Measurements from ENCODE around the gene METAP1D. TPM values are rescaled to one million over a fixed set of nuclear protein-coding genes. Genes with fewer than 3 reads are reported as not detected.

METAP1D gene
- total RNA-seq, 1 experiment from 2014 or later: 4.7 TPM

DNA sequence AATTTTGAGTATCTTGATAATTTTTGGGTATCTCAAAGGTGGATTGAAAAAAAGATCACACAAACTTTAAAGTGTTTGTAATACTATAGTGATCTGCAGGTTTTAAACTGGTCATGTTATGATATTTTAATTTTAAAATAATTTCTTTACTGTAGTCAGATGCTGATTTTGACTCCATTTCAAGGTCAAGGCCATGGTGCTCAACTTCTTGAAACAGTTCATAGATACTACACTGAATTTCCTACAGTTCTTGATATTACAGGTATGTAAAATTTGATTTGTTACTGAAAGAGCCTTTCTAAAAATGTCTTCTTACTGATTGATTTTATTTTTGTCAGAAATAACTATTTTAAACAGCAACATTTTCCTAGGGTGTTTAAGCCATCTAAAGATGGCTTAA lies 33.1 kb upstream of the METAP1D start:
- ChIA-PET CTCF (no interaction called here), POLR2A (no interaction called here)
- ATAC-seq (no peak), DNase-seq (ENCODE audit: low spot score) (no peak)
- no peaks in the 10 kb centered on the region for H3K27me3 Mint-ChIP-seq (ENCODE audit: low read depth)
- TF ChIP-seq OVOL2 (CRISPR knock-in tag; IDR thresholded peaks at IDR 0.05; ENCODE audit: borderline replicate concordance) (no peak), GRHL2 (CRISPR knock-in tag; IDR thresholded peaks at IDR 0.05; ENCODE audit: insufficient replicate concordance, severe bottlenecking) (no peak), TP53 (CRISPR knock-in tag; IDR thresholded peaks at IDR 0.05) (no peak), CBFB (CRISPR knock-in tag; IDR thresholded peaks at IDR 0.05; ENCODE audit: low read depth) (no peak), FOXP1 (CRISPR knock-in tag; IDR thresholded peaks at IDR 0.05; ENCODE audit: borderline replicate concordance) (no peak), KAT7 (CRISPR knock-in tag; IDR thresholded peaks at IDR 0.05; ENCODE audit: borderline replicate concordance) (no peak), NR2C2 (CRISPR knock-in tag; IDR thresholded peaks at IDR 0.05) (no peak), ZNF317 (CRISPR knock-in tag; IDR thresholded peaks at IDR 0.05; ENCODE audit: borderline replicate concordance, low read depth) (no peak), ZNF232 (CRISPR knock-in tag; IDR thresholded peaks at IDR 0.05) (no peak), ZBTB21 (CRISPR knock-in tag; IDR thresholded peaks at IDR 0.05; ENCODE audit: borderline replicate concordance) (no peak), NFYB (CRISPR knock-in tag; conservative IDR thresholded peaks at IDR 0.05; ENCODE audit: low read depth) (no peak), RORB (CRISPR knock-in tag; IDR thresholded peaks at IDR 0.05) (no peak)
- TF ChIP-seq, protein P1, sequence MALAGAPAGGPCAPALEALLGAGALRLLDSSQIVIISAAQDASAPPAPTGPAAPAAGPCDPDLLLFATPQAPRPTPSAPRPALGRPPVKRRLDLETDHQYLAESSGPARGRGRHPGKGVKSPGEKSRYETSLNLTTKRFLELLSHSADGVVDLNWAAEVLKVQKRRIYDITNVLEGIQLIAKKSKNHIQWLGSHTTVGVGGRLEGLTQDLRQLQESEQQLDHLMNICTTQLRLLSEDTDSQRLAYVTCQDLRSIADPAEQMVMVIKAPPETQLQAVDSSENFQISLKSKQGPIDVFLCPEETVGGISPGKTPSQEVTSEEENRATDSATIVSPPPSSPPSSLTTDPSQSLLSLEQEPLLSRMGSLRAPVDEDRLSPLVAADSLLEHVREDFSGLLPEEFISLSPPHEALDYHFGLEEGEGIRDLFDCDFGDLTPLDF (CRISPR knock-in tag; IDR thresholded peaks at IDR 0.05): no peak
- TF ChIP-seq, protein P2, sequence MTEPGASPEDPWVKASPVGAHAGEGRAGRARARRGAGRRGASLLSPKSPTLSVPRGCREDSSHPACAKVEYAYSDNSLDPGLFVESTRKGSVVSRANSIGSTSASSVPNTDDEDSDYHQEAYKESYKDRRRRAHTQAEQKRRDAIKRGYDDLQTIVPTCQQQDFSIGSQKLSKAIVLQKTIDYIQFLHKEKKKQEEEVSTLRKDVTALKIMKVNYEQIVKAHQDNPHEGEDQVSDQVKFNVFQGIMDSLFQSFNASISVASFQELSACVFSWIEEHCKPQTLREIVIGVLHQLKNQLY (CRISPR knock-in tag; IDR thresholded peaks at IDR 0.05): no peak
- TF ChIP-seq, protein P3, sequence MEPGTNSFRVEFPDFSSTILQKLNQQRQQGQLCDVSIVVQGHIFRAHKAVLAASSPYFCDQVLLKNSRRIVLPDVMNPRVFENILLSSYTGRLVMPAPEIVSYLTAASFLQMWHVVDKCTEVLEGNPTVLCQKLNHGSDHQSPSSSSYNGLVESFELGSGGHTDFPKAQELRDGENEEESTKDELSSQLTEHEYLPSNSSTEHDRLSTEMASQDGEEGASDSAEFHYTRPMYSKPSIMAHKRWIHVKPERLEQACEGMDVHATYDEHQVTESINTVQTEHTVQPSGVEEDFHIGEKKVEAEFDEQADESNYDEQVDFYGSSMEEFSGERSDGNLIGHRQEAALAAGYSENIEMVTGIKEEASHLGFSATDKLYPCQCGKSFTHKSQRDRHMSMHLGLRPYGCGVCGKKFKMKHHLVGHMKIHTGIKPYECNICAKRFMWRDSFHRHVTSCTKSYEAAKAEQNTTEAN (CRISPR knock-in tag; IDR thresholded peaks at IDR 0.05): no peak
- TF ChIP-seq, protein P4, sequence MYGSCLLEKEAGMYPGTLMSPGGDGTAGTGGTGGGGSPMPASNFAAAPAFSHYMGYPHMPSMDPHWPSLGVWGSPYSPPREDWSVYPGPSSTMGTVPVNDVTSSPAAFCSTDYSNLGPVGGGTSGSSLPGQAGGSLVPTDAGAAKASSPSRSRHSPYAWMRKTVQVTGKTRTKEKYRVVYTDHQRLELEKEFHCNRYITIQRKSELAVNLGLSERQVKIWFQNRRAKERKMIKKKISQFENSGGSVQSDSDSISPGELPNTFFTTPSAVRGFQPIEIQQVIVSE (CRISPR knock-in tag; IDR thresholded peaks at IDR 0.05; ENCODE audit: borderline replicate concordance): no peak
- TF ChIP-seq, protein P5, sequence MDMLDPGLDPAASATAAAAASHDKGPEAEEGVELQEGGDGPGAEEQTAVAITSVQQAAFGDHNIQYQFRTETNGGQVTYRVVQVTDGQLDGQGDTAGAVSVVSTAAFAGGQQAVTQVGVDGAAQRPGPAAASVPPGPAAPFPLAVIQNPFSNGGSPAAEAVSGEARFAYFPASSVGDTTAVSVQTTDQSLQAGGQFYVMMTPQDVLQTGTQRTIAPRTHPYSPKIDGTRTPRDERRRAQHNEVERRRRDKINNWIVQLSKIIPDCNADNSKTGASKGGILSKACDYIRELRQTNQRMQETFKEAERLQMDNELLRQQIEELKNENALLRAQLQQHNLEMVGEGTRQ (CRISPR knock-in tag; IDR thresholded peaks at IDR 0.05): no peak
- TF ChIP-seq, protein P6, sequence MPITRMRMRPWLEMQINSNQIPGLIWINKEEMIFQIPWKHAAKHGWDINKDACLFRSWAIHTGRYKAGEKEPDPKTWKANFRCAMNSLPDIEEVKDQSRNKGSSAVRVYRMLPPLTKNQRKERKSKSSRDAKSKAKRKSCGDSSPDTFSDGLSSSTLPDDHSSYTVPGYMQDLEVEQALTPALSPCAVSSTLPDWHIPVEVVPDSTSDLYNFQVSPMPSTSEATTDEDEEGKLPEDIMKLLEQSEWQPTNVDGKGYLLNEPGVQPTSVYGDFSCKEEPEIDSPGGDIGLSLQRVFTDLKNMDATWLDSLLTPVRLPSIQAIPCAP (CRISPR knock-in tag; IDR thresholded peaks at IDR 0.05): no peak
- TF ChIP-seq, protein P7, sequence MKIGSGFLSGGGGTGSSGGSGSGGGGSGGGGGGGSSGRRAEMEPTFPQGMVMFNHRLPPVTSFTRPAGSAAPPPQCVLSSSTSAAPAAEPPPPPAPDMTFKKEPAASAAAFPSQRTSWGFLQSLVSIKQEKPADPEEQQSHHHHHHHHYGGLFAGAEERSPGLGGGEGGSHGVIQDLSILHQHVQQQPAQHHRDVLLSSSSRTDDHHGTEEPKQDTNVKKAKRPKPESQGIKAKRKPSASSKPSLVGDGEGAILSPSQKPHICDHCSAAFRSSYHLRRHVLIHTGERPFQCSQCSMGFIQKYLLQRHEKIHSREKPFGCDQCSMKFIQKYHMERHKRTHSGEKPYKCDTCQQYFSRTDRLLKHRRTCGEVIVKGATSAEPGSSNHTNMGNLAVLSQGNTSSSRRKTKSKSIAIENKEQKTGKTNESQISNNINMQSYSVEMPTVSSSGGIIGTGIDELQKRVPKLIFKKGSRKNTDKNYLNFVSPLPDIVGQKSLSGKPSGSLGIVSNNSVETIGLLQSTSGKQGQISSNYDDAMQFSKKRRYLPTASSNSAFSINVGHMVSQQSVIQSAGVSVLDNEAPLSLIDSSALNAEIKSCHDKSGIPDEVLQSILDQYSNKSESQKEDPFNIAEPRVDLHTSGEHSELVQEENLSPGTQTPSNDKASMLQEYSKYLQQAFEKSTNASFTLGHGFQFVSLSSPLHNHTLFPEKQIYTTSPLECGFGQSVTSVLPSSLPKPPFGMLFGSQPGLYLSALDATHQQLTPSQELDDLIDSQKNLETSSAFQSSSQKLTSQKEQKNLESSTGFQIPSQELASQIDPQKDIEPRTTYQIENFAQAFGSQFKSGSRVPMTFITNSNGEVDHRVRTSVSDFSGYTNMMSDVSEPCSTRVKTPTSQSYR (CRISPR knock-in tag; IDR thresholded peaks at IDR 0.05): no peak
- no peaks in the 10 kb centered on the region for H3K9me3 Mint-ChIP-seq
- H3K36me3 Mint-ChIP-seq: peaks cover 21% of the 10 kb centered on the region
- no peak overlapping the region for H3K4me3 Mint-ChIP-seq
- no peak overlapping the region for H3K27ac Mint-ChIP-seq
- H3K4me1 Mint-ChIP-seq: no peaks in the 10 kb centered on the region

All from WTC11 (cell line).